H7 (cell line): ENCODE results near the gene ST8SIA6. TPM values are rescaled to one million over a fixed set of nuclear protein-coding genes. Genes with fewer than 3 reads are reported as not detected.

Experiments
- DNase-seq: peaks from one replicate; pipeline ENCODE4 v3.0.0; 2012
- H3K27me3 ChIP-seq: 2 replicates; pipeline ENCODE4 v1.6.0; 2011; ENCODE audit warnings: mild to moderate bottlenecking, low read length; ENCODE audit not compliant: control insufficient read depth, insufficient read depth
- H3K36me3 ChIP-seq: replicated peaks from 2 replicates; pipeline ENCODE4 v1.5.1; 2011; ENCODE audit warnings: low read length; ENCODE audit not compliant: control insufficient read depth, insufficient read depth
- H3K4me3 ChIP-seq: 2 replicates; pipeline ENCODE4 v1.5.1; 2011; ENCODE audit warnings: low read depth, mild to moderate bottlenecking, control low read depth, low read length, moderate library complexity; ENCODE audit not compliant: insufficient read depth
- total RNA-seq: library from RNA; depleted of rRNA; stranded (reverse); fragments of >200 nt; shearing (Covaris generic); gene quantifications from 2 replicates; pipeline ENCODE4 v1.2.3, GENCODE V29; 2014

The ST8SIA6 gene
- total RNA-seq, 1 experiment from 2014 or later = 2.9 TPM

GRCh38 chr10:17368708-17369272 lies 85.6 kb downstream of the ST8SIA6 start:
- Histone ChIP-seq H3K36me3 (no peaks in the 10 kb centered on the region), H3K4me3 (no peak overlapping the region), H3K27me3 (no peaks in the 10 kb centered on the region)
- no peak for DNase-seq

- H3K4me3 ChIP-seq = no peak overlapping the region
- H3K27me3 ChIP-seq = no peaks in the 10 kb centered on the region
- no peaks in the 10 kb centered on the region for H3K36me3 ChIP-seq
- DNase-seq = no peak
Observed at GRCh38 chr10:17366705-17367104, 87.7 kb downstream of the ST8SIA6 start.

DNA sequence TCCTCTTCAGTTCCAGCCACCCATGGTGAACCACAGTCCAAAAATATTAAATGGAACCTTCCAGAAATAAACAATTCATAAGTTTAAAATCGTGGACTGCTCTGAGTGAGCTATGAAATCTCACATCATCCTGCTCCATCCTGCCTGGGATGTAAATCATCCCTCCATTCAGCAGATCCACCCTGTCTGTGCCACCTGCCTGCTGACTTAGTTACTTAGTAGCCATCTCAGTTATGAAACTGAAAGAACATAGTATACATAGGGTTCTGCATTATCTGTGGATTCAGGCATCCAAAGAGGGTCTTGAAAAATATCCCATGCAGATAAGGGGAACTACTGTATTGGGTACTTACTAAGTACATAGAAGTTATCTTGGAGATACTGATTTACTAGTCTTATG lies 89.0 kb downstream of the ST8SIA6 start:
- Histone ChIP-seq H3K27me3 (no peaks in the 10 kb centered on the region), H3K36me3 (no peaks in the 10 kb centered on the region), H3K4me3 (no peak overlapping the region)
- no peak for DNase-seq

DNA sequence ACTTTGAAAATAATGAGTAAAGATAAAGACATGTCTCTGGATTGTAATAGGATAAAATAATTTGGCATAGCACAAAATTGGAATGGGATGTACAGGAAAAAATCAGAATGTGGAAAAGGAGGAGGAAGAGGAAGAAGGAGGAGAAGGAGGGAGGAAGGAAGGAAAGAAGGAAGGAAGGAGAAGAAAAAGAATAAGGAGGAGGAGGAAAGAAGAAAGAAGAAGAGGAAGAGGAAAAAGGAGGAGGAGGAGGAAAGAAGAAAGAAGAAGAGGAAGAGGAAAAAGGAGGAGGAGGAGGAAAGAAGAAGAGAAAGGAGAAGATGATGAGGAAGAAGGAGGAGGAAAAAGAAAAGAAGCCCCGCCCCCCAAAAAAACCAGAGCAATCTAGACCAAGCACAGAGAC lies 95.9 kb downstream of the ST8SIA6 start:
- Histone ChIP-seq H3K36me3 (no peaks in the 10 kb centered on the region), H3K27me3 (no peaks in the 10 kb centered on the region), H3K4me3 (no peak overlapping the region)
- DNase-seq = no peak

DNA sequence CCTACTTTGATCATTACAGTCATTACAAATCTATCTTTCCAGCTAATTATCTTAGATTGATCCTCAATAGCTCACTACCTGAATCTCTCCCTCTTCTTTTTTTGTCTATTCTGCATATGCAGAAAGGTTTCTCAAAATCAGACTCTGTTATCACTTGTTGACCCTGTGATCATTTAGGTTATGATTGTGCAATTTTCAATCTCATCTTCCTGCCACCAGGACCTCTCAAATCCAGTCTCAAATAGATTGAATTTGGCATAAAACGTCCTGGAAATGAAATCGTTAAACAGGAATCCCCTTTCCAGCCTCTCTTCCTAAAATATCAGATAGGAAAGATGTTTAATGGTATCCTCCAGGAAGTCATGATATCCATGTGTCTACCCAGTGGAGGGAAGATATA lies 96.6 kb downstream of the ST8SIA6 start:
- no peak overlapping the region for H3K4me3 ChIP-seq
- no peak for DNase-seq
- H3K27me3 ChIP-seq = no peaks in the 10 kb centered on the region

DNA sequence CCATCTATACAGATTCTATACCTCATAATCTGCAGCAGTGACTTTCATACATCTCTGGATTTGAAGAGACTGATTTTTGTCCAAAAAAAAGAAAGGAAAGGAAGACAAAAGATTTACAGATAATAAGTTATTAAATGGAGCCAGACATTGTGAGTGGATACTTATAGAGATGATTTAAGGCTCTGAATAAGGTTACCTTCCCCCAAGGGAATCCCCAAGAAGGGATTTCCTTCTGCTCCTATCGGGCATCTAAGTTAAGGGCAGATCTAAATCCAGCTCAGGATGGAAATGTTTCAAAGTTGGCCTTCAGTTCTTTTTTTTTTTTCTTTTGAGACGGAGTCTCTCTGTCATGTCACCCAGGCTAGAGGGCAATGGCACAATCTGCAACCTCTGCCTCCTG lies 97.6 kb downstream of the ST8SIA6 start:
- Histone ChIP-seq H3K36me3 (no peaks in the 10 kb centered on the region), H3K4me3 (no peak overlapping the region), H3K27me3 (no peaks in the 10 kb centered on the region)
- DNase-seq = no peak

More for the DNA sequence above, 96.6 kb downstream of the ST8SIA6 start:
- no peaks in the 10 kb centered on the region for H3K36me3 ChIP-seq

- Histone ChIP-seq H3K27me3 (no peaks in the 10 kb centered on the region), H3K4me3 (no peak overlapping the region)
- no peak for DNase-seq
Observed at GRCh38 chr10:17354781-17355180, 99.6 kb downstream of the ST8SIA6 start.

DNA sequence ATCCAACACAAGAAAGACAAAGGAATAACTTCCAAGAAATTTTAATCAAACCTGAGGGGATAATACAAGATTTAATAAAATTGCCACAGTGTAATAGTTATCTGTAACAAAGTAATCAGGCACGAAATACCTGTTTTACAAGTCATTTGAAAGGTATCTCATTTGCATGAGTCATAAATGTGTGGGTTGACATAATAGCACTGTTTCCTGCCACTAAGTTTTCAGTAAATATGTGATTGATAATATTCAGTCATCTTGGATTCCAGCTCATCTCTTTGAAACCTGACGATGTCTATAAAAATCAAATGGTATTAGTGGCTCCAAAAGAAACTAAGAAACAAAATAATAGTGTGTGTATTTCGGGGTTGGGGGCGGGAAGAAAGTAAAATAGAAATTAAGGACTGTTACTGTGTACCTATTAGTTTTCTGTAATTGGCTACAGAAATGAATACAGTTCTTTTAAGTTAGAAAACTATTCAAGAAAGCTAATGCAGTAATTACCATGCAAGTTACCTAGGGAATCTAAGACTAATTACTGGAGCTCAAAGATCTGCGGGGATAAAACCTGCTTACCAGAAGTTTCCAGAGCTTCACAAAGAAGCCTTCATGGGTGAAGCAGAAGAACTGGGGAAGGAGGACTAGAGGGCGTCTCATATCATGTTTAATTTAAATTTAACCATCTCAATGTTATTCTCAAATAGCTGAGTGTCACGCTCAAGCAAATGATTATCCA lies 100.7 kb downstream of the ST8SIA6 start:
- H3K36me3 ChIP-seq = no peaks in the 10 kb centered on the region
- no peak overlapping the region for H3K4me3 ChIP-seq
- no peaks in the 10 kb centered on the region for H3K27me3 ChIP-seq
- no peak for DNase-seq

More at GRCh38 chr10:17354781-17355180, 99.6 kb downstream of the ST8SIA6 start:
- no peaks in the 10 kb centered on the region for H3K36me3 ChIP-seq

- Histone ChIP-seq H3K27me3 (no peaks in the 10 kb centered on the region), H3K36me3 (no peaks in the 10 kb centered on the region), H3K4me3 (no peak overlapping the region)
- no peak for DNase-seq
Observed at GRCh38 chr10:17352583-17352982, 101.8 kb downstream of the ST8SIA6 start.

GRCh38 chr10:17351506-17351905 lies 102.9 kb downstream of the ST8SIA6 start:
- no peak for DNase-seq
- no peaks in the 10 kb centered on the region for H3K36me3 ChIP-seq
- no peak overlapping the region for H3K4me3 ChIP-seq
- H3K27me3 ChIP-seq = no peaks in the 10 kb centered on the region

DNA sequence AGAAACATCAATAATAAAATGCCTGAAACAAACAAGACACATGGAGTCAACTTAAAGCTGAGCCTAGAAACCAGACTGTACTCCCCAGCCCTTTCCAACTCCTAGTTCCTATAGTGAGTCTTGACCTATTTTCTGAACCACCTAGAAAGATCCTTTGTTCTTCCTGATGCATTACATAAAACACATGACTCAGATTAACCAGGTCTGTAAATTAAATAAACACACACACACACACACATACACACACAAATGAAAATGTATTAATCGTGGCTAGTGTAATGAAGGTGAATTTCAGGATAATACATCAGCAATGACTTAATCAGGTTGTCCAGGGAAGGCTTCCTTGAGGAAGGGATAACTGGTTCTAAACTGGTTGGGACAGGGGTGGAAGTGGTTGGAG lies 104.7 kb downstream of the ST8SIA6 start:
- H3K36me3 ChIP-seq = no peaks in the 10 kb centered on the region
- DNase-seq = no peak
- no peaks in the 10 kb centered on the region for H3K27me3 ChIP-seq
- H3K4me3 ChIP-seq = no peak overlapping the region

DNA sequence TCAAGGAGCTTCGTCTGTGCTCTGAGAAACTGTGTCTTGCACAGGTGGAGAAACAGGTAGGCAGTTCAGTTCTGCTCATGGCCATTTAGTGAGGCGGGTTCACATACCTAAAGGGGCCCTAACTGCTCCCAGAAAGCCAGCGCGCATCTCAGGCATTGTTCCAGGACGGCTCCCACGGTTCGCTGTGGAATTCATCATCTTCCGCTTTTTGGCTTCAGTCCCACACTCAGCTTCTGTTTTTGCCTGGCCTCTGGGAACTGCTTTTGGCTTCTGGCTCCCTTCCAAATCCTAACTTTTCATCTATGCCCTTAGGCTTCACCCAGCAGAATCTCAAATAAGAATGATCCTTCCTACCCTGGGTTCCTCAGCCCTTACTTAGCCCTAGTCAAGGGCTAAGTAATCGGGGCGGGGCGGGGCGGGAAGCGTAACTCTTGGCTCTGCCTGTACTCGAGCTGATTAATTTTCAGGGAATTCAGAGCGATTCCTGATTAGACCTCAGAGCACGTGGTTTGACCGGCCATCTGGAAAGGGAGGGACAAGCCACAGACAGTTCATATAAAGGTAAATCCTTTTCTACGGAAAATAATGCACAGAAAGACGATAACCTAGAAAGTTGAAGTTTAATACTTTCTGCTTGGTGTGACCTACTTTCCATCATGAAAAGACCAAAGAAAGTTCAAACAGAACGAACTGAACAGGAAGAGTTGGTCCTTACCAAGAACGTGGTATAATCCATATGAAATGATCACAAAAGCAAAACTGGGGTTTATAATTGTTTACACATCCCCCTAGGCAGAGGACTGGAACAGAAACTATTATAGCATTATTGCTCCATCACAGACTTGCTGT lies 105.7 kb downstream of the ST8SIA6 start:
- H3K27me3 ChIP-seq = no peaks in the 10 kb centered on the region
- H3K4me3 ChIP-seq = no peak overlapping the region
- no peaks in the 10 kb centered on the region for H3K36me3 ChIP-seq
- DNase-seq = peak; percentile 3

DNA sequence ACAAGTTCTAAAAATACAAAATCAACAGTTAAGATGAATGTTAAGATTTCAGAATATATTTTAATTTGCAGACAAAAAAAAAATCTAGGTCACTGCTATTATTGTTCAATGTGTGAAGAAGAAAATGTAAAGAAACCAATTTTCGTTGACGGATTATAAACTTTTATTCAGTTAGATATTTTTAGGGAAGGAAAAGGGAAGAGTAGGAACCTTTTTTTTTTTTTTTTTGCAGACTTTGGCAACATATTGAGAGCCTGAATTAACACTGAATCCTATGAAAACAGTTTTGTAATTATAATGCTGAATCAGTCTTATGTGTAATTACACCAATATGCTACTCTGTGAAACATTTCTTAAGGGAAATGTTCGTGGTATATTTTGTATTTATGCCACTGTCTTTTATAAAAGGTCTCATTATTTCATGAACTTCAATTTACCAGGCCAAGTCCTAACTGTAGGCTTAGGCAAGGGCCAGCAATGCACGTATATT lies 106.3 kb downstream of the ST8SIA6 start:
- no peak for DNase-seq
- no peaks in the 10 kb centered on the region for H3K27me3 ChIP-seq
- H3K4me3 ChIP-seq = no peak overlapping the region
- H3K36me3 ChIP-seq = no peaks in the 10 kb centered on the region

GRCh38 chr10:17344206-17344605 lies 110.2 kb downstream of the ST8SIA6 start:
- no peak for DNase-seq
- H3K4me3 ChIP-seq = no peak overlapping the region
- no peaks in the 10 kb centered on the region for H3K27me3 ChIP-seq
- H3K36me3 ChIP-seq = no peaks in the 10 kb centered on the region

- Histone ChIP-seq H3K27me3 (no peaks in the 10 kb centered on the region), H3K36me3 (no peaks in the 10 kb centered on the region), H3K4me3 (no peak overlapping the region)
- DNase-seq = no peak
Observed at GRCh38 chr10:17343118-17343517, 111.3 kb downstream of the ST8SIA6 start.
